Endodermal cell (in vitro differentiated cells): ENCODE data around the gene CRTC1. TPM values are rescaled to one million over a fixed set of nuclear protein-coding genes. Genes with fewer than 3 reads are reported as not detected.

Source experiments
- DNase-seq: peaks from one replicate; pipeline ENCODE4 v3.0.0-alpha.2; 2017
- H3K27ac ChIP-seq: 2 replicates; pipeline ENCODE4 v1.5.1; 2013; ENCODE audit warnings: mild to moderate bottlenecking, low read depth, low read length, moderate library complexity
- H3K27me3 ChIP-seq: 2 replicates; pipeline ENCODE4 v1.6.1; 2013; ENCODE audit warnings: mild to moderate bottlenecking, low read length, moderate library complexity; ENCODE audit not compliant: insufficient read depth, control insufficient read depth, poor library complexity, severe bottlenecking
- H3K36me3 ChIP-seq: 2 replicates; pipeline ENCODE4 v1.7.0; 2013; ENCODE audit warnings: mild to moderate bottlenecking, low read length, moderate library complexity; ENCODE audit not compliant: control insufficient read depth, insufficient read depth
- H3K4me1 ChIP-seq: one replicate; pipeline ENCODE4 v1.7.0; 2013; ENCODE audit warnings: low read length; ENCODE audit not compliant: control insufficient read depth, insufficient read depth
- H3K4me3 ChIP-seq: 2 replicates; pipeline ENCODE4 v1.5.1; 2013; ENCODE audit warnings: mild to moderate bottlenecking, low read length, moderate library complexity
- H3K9ac ChIP-seq: 2 replicates; pipeline ENCODE4 v1.6.1; 2013; ENCODE audit warnings: mild to moderate bottlenecking, low read length, moderate library complexity; ENCODE audit not compliant: poor library complexity, severe bottlenecking; ENCODE audit errors: extremely low read depth
- H3K9me3 ChIP-seq: 2 replicates; pipeline ENCODE4 v1.6.1; 2013; ENCODE audit warnings: mild to moderate bottlenecking, low read length, moderate library complexity; ENCODE audit not compliant: control insufficient read depth
- H3K27ac Mint-ChIP-seq: 2 replicates; pipeline ENCODE4 v1.8.0; 2020; ENCODE audit warnings: mixed read lengths
- H3K27me3 Mint-ChIP-seq: 2 replicates; pipeline ENCODE4 v1.8.0; 2021; ENCODE audit warnings: mild to moderate bottlenecking, mixed read lengths; ENCODE audit not compliant: insufficient read depth
- H3K36me3 Mint-ChIP-seq: 2 replicates; pipeline ENCODE4 v1.8.0; 2020; ENCODE audit warnings: low read depth, mixed read lengths
- H3K4me1 Mint-ChIP-seq: 2 replicates; pipeline ENCODE4 v1.8.0; 2020; ENCODE audit warnings: mixed read lengths
- H3K4me3 Mint-ChIP-seq: 2 replicates; pipeline ENCODE4 v1.8.0; 2020; ENCODE audit warnings: mild to moderate bottlenecking, moderate library complexity, mixed read lengths
- H3K9me3 Mint-ChIP-seq: 2 replicates; pipeline ENCODE4 v1.8.0; 2020; ENCODE audit warnings: mild to moderate bottlenecking, mixed read lengths
- CTCF ChIP-seq: fragments of 200-600 bp; sonication (generic); conservative IDR thresholded peaks from 2 replicates; pipeline ENCODE4 v1.5.0; 2021; ENCODE audit warnings: antibody characterized with exemption, mild to moderate bottlenecking
- WGBS, 2 experiments: methylation state at CpG; one replicate each; pipeline versions ENCODE4 v1.1.5 to v1.1.7; 2013; ENCODE audit warnings: missing lambda C conversion rate in 2 of 2, mixed read lengths in 1 of 2; ENCODE audit not compliant: insufficient coverage in 1 of 2, insufficient read length in 1 of 2; 5-methylcytosine and 5-hydroxymethylcytosine counted together
- total RNA-seq, 2 donors: library from RNA; stranded (reverse); fragmentation: NEBNext Ultra II Directional in 1 of 2; extraction: Animal tissue kit (Norgen Biotek cat#: 25700) in 1 of 2; gene quantifications; 2 replicates in 1 of 2; 3 replicates in 1 of 2; pipeline ENCODE4 v1.2.1, GENCODE V29; 2021

The CRTC1 gene
- total RNA-seq, 2 donors from 2014 or later = 26.6 to 29.7 TPM

- Mint-ChIP-seq H3K9me3 (no peaks in the 10 kb centered on the region), H3K27me3 (no peaks in the 10 kb centered on the region), H3K4me3 (no peak overlapping the region), H3K36me3 (peaks cover 1% of the 10 kb centered on the region), H3K27ac (peak overlapping the region; percentile 55), H3K4me1 (peaks cover 33% of the 10 kb centered on the region)
- TF ChIP-seq CTCF = no peak
- Histone ChIP-seq H3K36me3 (no peaks in the 10 kb centered on the region), H3K4me1 (peaks cover 24% of the 10 kb centered on the region), H3K27ac (no peak overlapping the region), H3K9me3 (no peaks in the 10 kb centered on the region), H3K27me3 (no peaks in the 10 kb centered on the region), H3K9ac (no peak overlapping the region), H3K4me3 (no peak overlapping the region)
- peak; percentile 46 for DNase-seq
- WGBS, 2 experiments = 82 to 87% methylated on average over 3 to 6 of the region's 6 CpGs
These were observed 31.7 kb upstream of the CRTC1 start for GRCh38 chr19:18651733-18652132.

GRCh38 chr19:18653853-18654252, 29.6 kb upstream of the CRTC1 start:
- DNase-seq = no peak
- H3K9me3 ChIP-seq = no peaks in the 10 kb centered on the region
- Mint-ChIP-seq H3K36me3 (peaks cover 1% of the 10 kb centered on the region), H3K27me3 (no peaks in the 10 kb centered on the region), H3K27ac (no peak overlapping the region), H3K4me1 (peaks cover 30% of the 10 kb centered on the region), H3K4me3 (no peak overlapping the region), H3K9me3 (no peaks in the 10 kb centered on the region)
- 92 to 100% methylated on average over 1 of the region's 1 CpG for WGBS, 2 experiments
- no peaks in the 10 kb centered on the region for H3K27me3 ChIP-seq
- no peak overlapping the region for H3K27ac ChIP-seq
- H3K4me3 ChIP-seq = no peak overlapping the region
- H3K9ac ChIP-seq = no peak overlapping the region
- TF ChIP-seq CTCF = no peak
- H3K4me1 ChIP-seq = peaks cover 24% of the 10 kb centered on the region
- H3K36me3 ChIP-seq = no peaks in the 10 kb centered on the region

GRCh38 chr19:18654469-18654868, 29.0 kb upstream of the CRTC1 start:
- 92 to 94% methylated on average over 7 of the region's 7 CpGs for WGBS, 2 experiments
- Mint-ChIP-seq H3K4me3 (no peak overlapping the region), H3K9me3 (no peaks in the 10 kb centered on the region), H3K4me1 (peaks cover 24% of the 10 kb centered on the region), H3K27me3 (no peaks in the 10 kb centered on the region), H3K27ac (no peak overlapping the region), H3K36me3 (peaks cover 1% of the 10 kb centered on the region)
- H3K9me3 ChIP-seq = no peaks in the 10 kb centered on the region
- H3K27ac ChIP-seq = no peak overlapping the region
- H3K36me3 ChIP-seq = no peaks in the 10 kb centered on the region
- no peak overlapping the region for H3K4me3 ChIP-seq
- H3K4me1 ChIP-seq = peaks cover 19% of the 10 kb centered on the region
- no peak overlapping the region for H3K9ac ChIP-seq
- no peak for TF ChIP-seq CTCF
- no peaks in the 10 kb centered on the region for H3K27me3 ChIP-seq
- DNase-seq = no peak
